GM12878 (cell line): ENCODE measurements around the gene SLC44A3. TPM values are rescaled to one million over a fixed set of nuclear protein-coding genes. Genes with fewer than 3 reads are reported as not detected.

ENCODE experiments used
- ATAC-seq: fragments of 200-7000 bp; cut with Tn5 transposase; 3 replicates; pipeline ENCODE4 v1.9.1; 2020; ENCODE audit warnings: mild to moderate bottlenecking, moderate library complexity
- BruUV-seq: library from RNA; stranded (reverse); fragments of 400-500 nt; replicated peaks from 2 replicates; lab custom pipeline; 2021; lab: Mats Ljungman, UMichigan
- CTCF ChIA-PET: fragments of 300-600 bp; sonication (Branson Sonifier 250); formaldehyde crosslinking; extraction: SDS; loops from one replicate; lab custom pipeline; 2021; ENCODE audit warnings: inconsistent platforms; lab: Yijun Ruan, JAX
- POLR2A ChIA-PET: fragments of 350-600 bp; formaldehyde crosslinking; extraction: SDS; loops from one replicate; lab custom pipeline; 2021; ENCODE audit warnings: inconsistent platforms; lab: Charles Lee
- RAD21 ChIA-PET: fragments of 300-600 bp; sonication (Branson Sonifier 250); formaldehyde crosslinking; loops from one replicate; lab custom pipeline; 2023; ENCODE audit warnings: antibody characterized with exemption; ENCODE audit not compliant: unreplicated experiment; lab: Charles Lee
- SMC1A ChIA-PET: fragments of 300-600 bp; sonication (Branson Sonifier 250); formaldehyde crosslinking; loops from one replicate; lab custom pipeline; 2023; ENCODE audit not compliant: unreplicated experiment, uncharacterized antibody; lab: Charles Lee
- DNase-seq: peaks from one replicate; pipeline ENCODE4 v3.0.0-alpha.2; 2011; ENCODE audit warnings: low read depth, low spot score
- FAIRE-seq: peaks from 3 replicates; lab custom pipeline; 2011; peaks lifted over from hg19 to GRCh38; lab: Jason Lieb, UNC
- H2AFZ ChIP-seq: 2 replicates; pipeline ENCODE4 v1.6.0; 2011; ENCODE audit warnings: low read depth, low read length, control low read depth; ENCODE audit not compliant: control insufficient read depth
- H3K27ac ChIP-seq: 2 replicates; pipeline ENCODE4 v1.5.1; 2011; ENCODE audit warnings: control low read depth; ENCODE audit not compliant: control insufficient read depth, insufficient read depth
- H3K27me3 ChIP-seq, 2 experiments: replicated peaks in 1 of 2; 2 replicates each; pipeline versions ENCODE4 v1.6.0 to v1.6.1; 2011; ENCODE audit warnings: low read length in 1 of 2; ENCODE audit not compliant: control insufficient read depth in 2 of 2, insufficient read depth in 2 of 2
- H3K36me3 ChIP-seq, 2 experiments: 2 replicates each; pipeline ENCODE4 v1.5.1; 2011; ENCODE audit warnings: low read length in 1 of 2; ENCODE audit not compliant: control insufficient read depth in 2 of 2, insufficient read depth in 2 of 2
- H3K4me1 ChIP-seq: 2 replicates; pipeline ENCODE4 v1.6.1; 2011; ENCODE audit warnings: mild to moderate bottlenecking, low read length, moderate library complexity, mixed read lengths; ENCODE audit not compliant: control insufficient read depth, insufficient read depth
- H3K4me2 ChIP-seq: 2 replicates; pipeline ENCODE4 v1.6.0; 2011; ENCODE audit warnings: control low read depth; ENCODE audit not compliant: control insufficient read depth, insufficient read depth
- H3K4me3 ChIP-seq: fragments of 200-600 bp; sonication (generic); 2 replicates; pipeline ENCODE4 v1.5.1; 2016
- H3K79me2 ChIP-seq: 2 replicates; pipeline ENCODE4 v1.6.0; 2011; ENCODE audit warnings: low read length; ENCODE audit not compliant: control insufficient read depth, insufficient read depth
- H3K9ac ChIP-seq: 2 replicates; pipeline ENCODE4 v1.8.0; 2011; ENCODE audit warnings: low read length, control low read depth, mixed read lengths; ENCODE audit not compliant: control insufficient read depth, insufficient read depth
- H3K9me3 ChIP-seq: replicated peaks from 3 replicates; pipeline ENCODE4 v1.5.1; 2011; ENCODE audit warnings: mild to moderate bottlenecking, low read length; ENCODE audit not compliant: control insufficient read depth, insufficient read depth
- H4K20me1 ChIP-seq: 2 replicates; pipeline ENCODE4 v1.6.0; 2011; ENCODE audit not compliant: control insufficient read depth, insufficient read depth
- DPF2 ChIP-seq: fragments of 450-650 bp; IDR thresholded peaks from 2 replicates; pipeline ENCODE4 v1.6.1; 2017; ENCODE audit warnings: mild to moderate bottlenecking
- SREBF2 ChIP-seq: IDR thresholded peaks from 2 replicates; pipeline ENCODE4 v1.6.1; 2012; ENCODE audit warnings: mild to moderate bottlenecking, low read length
- TCF3 ChIP-seq: IDR thresholded peaks from 2 replicates; pipeline ENCODE4 v1.6.1; 2012; ENCODE audit warnings: low read depth, mild to moderate bottlenecking, low read length, borderline replicate concordance; ENCODE audit not compliant: insufficient read depth
- ZNF207 ChIP-seq: fragments of 450-650 bp; IDR thresholded peaks from 2 replicates; pipeline ENCODE4 v1.6.1; 2014; ENCODE audit warnings: antibody characterized with exemption, mild to moderate bottlenecking, borderline replicate concordance
- ZNF622 ChIP-seq: fragments of 450-650 bp; IDR thresholded peaks from 2 replicates; pipeline ENCODE4 v1.6.1; 2017; ENCODE audit warnings: mild to moderate bottlenecking, inconsistent platforms
- WGBS: methylation state at CpG from one replicate; pipeline ENCODE4 v1.1.6; 2016; ENCODE audit warnings: low lambda C conversion rate; ENCODE audit not compliant: insufficient replicate concordance, insufficient coverage; ENCODE audit errors: missing lambda C conversion rate; 5-methylcytosine and 5-hydroxymethylcytosine counted together
- in situ Hi-C: fragments of 300-500 bp; cut with MboI; formaldehyde crosslinking; loops from 9 replicates; pipeline ENCODE4 v1.14.3; 2018; ENCODE audit warnings: mixed read lengths
- intact Hi-C: fragments of 100-400 bp; cut with micrococcal nuclease; formaldehyde crosslinking; loops from one replicate; pipeline ENCODE4 v1.14.2; 2022; ENCODE audit not compliant: unreplicated experiment
- polyA plus RNA-seq, 11 experiments: library from polyadenylated mRNA; depleted of rRNA in 4 of 11; unstranded in 6 of 11; stranded (reverse) in 5 of 11; fragments of >200 nt; fragmentation: Nextera tagmentation in 4 of 11; fragmentation: Illumina TruSeq in 1 of 11; extraction: Ambion mirVana in 4 of 11; extraction: Trizol in 1 of 11; gene quantifications; 1 replicate in 1 of 11; 2 replicates in 10 of 11; pipeline versions ENCODE4 v1.2.1 to v1.2.3, GENCODE V29; 2011 to 2016; ENCODE audit warnings: inconsistent platforms in 2 of 11, missing spikeins in 2 of 11, low read depth in 1 of 11
- total RNA-seq, 4 experiments: library from RNA; depleted of rRNA in 3 of 4; stranded (reverse); fragments of >200 nt in 3 of 4; fragmentation: Illumina TruSeq in 1 of 4; extraction: Trizol in 1 of 4; gene quantifications; 2 replicates each; pipeline versions ENCODE4 v1.2.1 to v1.2.3, GENCODE V29; 2013 to 2021
- TF ChIP-seq, protein P1 (sequence below): fragments of 450-650 bp; conservative IDR thresholded peaks from 2 replicates; pipeline ENCODE4 v1.6.1; 2017; ENCODE audit warnings: mild to moderate bottlenecking, moderate library complexity

The SLC44A3 gene
- total and polyA plus RNA-seq, 10 of the 15 experiments (the other 5 are each of a cell fraction or from before 2014, with no cell fraction given) = not detected

DNA sequence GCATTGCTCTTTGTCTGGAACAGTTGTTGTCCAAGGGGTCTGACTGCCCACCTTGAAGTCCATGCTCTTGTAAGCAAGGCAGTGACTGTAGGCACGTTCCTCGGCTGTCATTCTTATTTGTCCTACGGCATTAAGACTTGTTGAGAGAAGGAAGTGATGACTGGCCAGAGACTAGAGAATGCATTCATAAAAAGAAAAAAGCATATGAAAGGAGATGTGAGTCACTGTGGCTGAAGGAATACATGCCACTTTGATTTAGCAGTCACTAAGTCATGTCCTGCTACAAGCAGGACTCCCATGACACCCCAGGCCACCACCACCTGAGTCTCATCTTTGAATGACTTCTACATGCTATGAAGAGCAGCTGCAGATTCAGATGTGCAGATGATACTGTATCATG lies 56.2 kb downstream of the SLC44A3 start:
- DNase-seq = no peak
- no peak overlapping the region for H3K9ac ChIP-seq
- H3K27me3 ChIP-seq = no peaks in the 10 kb centered on the region; a peak in 1 of 4 replicates
- no peak for ATAC-seq
- 64% methylated on average over 3 of the region's 3 CpGs for WGBS
- H3K4me3 ChIP-seq = no peak overlapping the region
- H2AFZ ChIP-seq = no peak overlapping the region
- H3K27ac ChIP-seq = no peak overlapping the region
- RAD21 ChIA-PET = no interaction called here
- H3K4me1 ChIP-seq = no peaks in the 10 kb centered on the region
- no peak overlapping the region for H3K4me2 ChIP-seq
- SMC1A ChIA-PET = interaction anchor here (0.8 kb wide), 1 partner anchor 37 kb away, joined by 3 read pairs; no protein-coding TSS in a partner anchor
- no peaks in the 10 kb centered on the region for H3K36me3 ChIP-seq
- H3K79me2 ChIP-seq = no peaks in the 10 kb centered on the region
- in situ Hi-C loops (no loop called here), intact Hi-C loops (no loop called here)
- no peaks in the 10 kb centered on the region for H3K9me3 ChIP-seq
- no peak for FAIRE-seq
- H4K20me1 ChIP-seq = no peaks in the 10 kb centered on the region
- POLR2A ChIA-PET = no interaction called here
- TF ChIP-seq DPF2 = no peak
- TF ChIP-seq ZNF207 = no peak
- TF ChIP-seq ZNF622 = no peak
- no peak for TF ChIP-seq SREBF2
- TF ChIP-seq, protein P1, sequence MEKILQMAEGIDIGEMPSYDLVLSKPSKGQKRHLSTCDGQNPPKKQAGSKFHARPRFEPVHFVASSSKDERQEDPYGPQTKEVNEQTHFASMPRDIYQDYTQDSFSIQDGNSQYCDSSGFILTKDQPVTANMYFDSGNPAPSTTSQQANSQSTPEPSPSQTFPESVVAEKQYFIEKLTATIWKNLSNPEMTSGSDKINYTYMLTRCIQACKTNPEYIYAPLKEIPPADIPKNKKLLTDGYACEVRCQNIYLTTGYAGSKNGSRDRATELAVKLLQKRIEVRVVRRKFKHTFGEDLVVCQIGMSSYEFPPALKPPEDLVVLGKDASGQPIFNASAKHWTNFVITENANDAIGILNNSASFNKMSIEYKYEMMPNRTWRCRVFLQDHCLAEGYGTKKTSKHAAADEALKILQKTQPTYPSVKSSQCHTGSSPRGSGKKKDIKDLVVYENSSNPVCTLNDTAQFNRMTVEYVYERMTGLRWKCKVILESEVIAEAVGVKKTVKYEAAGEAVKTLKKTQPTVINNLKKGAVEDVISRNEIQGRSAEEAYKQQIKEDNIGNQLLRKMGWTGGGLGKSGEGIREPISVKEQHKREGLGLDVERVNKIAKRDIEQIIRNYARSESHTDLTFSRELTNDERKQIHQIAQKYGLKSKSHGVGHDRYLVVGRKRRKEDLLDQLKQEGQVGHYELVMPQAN = no peak
- no peak for TF ChIP-seq TCF3
- CTCF ChIA-PET = interaction anchor here (1.6 kb wide), 1 partner anchor 396 kb away, joined by 3 read pairs; no protein-coding TSS in a partner anchor
- BruUV-seq = no TSS peak
